RPMI8226 (cell line): ENCODE results near the gene SRCAP.
"Not testable (repeated sequence)": the region's sequence is repeated elsewhere in the genome, so short reads cannot be mapped to it uniquely, and the experiment has no call there.

ENCODE experiments used
- DNase-seq: peaks from one replicate; pipeline ENCODE4 v3.0.0-alpha.2; 2015

The SRCAP gene

GRCh38 chr16:30699615-30700099, 686 bp downstream of the SRCAP start:
- no peak for DNase-seq

GRCh38 chr16:30700491-30700890, 1.5 kb downstream of the SRCAP start:
- DNase-seq = no peak

GRCh38 chr16:30700971-30701370, 2.0 kb downstream of the SRCAP start:
- no peak for DNase-seq

GRCh38 chr16:30703071-30703470, 4.1 kb downstream of the SRCAP start:
- not testable (repeated sequence) for DNase-seq

GRCh38 chr16:30703971-30704370, 5.0 kb downstream of the SRCAP start:
- DNase-seq = no peak

- DNase-seq = no peak
These were observed 7.1 kb downstream of the SRCAP start for GRCh38 chr16:30706046-30706445.

- no peak for DNase-seq
These were observed 12.0 kb downstream of the SRCAP start for GRCh38 chr16:30710971-30711370.

- no peak for DNase-seq
These were observed 12.7 kb downstream of the SRCAP start for GRCh38 chr16:30711712-30712111.

GRCh38 chr16:30715750-30716445, 16.9 kb downstream of the SRCAP start:
- no peak for DNase-seq

- DNase-seq = no peak
These were observed 21.1 kb downstream of the SRCAP start for GRCh38 chr16:30720086-30720485.

- DNase-seq = no peak
These were observed 21.7 kb downstream of the SRCAP start for GRCh38 chr16:30720694-30721093.

- DNase-seq = no peak
These were observed 22.2 kb downstream of the SRCAP start for GRCh38 chr16:30721167-30721566.

GRCh38 chr16:30721606-30722005, 22.6 kb downstream of the SRCAP start:
- no peak for DNase-seq

GRCh38 chr16:30722443-30722842, 23.5 kb downstream of the SRCAP start:
- no peak for DNase-seq

- no peak for DNase-seq
These were observed 23.9 kb downstream of the SRCAP start for GRCh38 chr16:30722916-30723315.

- DNase-seq = no peak
These were observed 24.9 kb downstream of the SRCAP start for GRCh38 chr16:30723725-30724355.

GRCh38 chr16:30724641-30725417, 25.9 kb downstream of the SRCAP start:
- DNase-seq = no peak

GRCh38 chr16:30725418-30725792, 26.4 kb downstream of the SRCAP start:
- DNase-seq = no peak

GRCh38 chr16:30728321-30728720, 29.4 kb downstream of the SRCAP start:
- no peak for DNase-seq

- DNase-seq = no peak
These were observed 30.1 kb downstream of the SRCAP start for GRCh38 chr16:30728899-30729672.

GRCh38 chr16:30731411-30731810, 32.4 kb downstream of the SRCAP start:
- no peak for DNase-seq

- no peak for DNase-seq
These were observed 38.2 kb downstream of the SRCAP start for GRCh38 chr16:30736995-30737793.
